Activated CD8-positive, alpha-beta memory T cell treated with anti-CD3 and anti-CD28 coated beads for 36 hours (primary cell): ENCODE measurements around the gene ADAMTS6. TPM values are rescaled to one million over a fixed set of nuclear protein-coding genes. Genes with fewer than 3 reads are reported as not detected.
"Not testable (repeated sequence)": the region's sequence is repeated elsewhere in the genome, so short reads cannot be mapped to it uniquely, and the experiment has no call there.

ENCODE experiments used
- CTCF ChIA-PET: fragments of 350-600 bp; sonication (Branson Sonifier 250); formaldehyde crosslinking; loops from one replicate; lab custom pipeline; 2021; ENCODE audit warnings: antibody characterized with exemption; lab: Charles Lee
- POLR2A ChIA-PET: fragments of 350-600 bp; sonication (Branson Sonifier 250); formaldehyde crosslinking; loops from one replicate; lab custom pipeline; 2021; ENCODE audit warnings: antibody characterized with exemption; lab: Charles Lee
- total RNA-seq, 2 experiments: library from RNA; stranded (reverse); gene quantifications; one replicate each; pipeline ENCODE4 v1.2.3, GENCODE V29; 2021

ADAMTS6 gene
- total RNA-seq, 2 experiments from 2014 or later, result 1.3 to 1.4 TPM

DNA sequence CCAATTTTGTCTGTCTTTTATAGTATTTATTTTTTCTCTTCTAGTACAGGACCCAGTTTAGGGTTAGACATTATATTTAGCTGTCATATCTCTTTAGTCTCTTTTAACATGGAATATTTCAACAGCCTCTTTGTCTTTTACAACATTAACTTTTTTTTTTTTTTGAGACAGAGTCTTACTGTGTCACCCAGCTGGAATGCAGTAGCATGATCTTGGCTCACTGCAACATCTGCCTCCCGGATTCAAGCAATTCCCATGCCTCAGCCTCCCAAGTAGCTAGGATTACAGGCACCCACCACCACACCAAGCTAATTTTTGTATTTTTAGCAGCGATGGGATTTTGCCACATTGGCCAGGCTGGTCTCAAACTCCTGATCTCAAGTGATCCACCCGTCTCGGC is 90.1 kb downstream of the ADAMTS6 start:
- POLR2A ChIA-PET, result no interaction called here

DNA sequence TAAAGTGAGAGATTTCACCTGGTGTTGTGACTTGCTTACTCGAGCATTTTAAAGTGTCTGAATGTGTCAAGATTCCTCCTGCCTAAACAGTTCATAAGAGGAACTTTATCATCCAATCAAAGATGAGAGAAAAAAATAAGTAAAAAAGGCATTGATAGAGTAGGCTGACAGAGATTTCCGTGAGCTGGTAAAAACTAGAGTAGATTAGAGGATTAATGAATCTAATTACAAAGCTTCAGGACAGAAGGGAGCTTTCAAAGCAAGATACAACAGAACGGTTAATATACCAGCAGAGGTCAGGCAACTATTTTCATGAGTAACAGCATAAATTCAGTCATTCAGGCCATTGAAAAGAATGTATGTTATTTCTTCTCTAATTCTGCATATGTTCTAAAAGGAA is 91.5 kb downstream of the ADAMTS6 start:
- CTCF ChIA-PET, result no interaction called here

More for the DNA sequence above, 90.1 kb downstream of the ADAMTS6 start:
- CTCF ChIA-PET, result no interaction called here

DNA sequence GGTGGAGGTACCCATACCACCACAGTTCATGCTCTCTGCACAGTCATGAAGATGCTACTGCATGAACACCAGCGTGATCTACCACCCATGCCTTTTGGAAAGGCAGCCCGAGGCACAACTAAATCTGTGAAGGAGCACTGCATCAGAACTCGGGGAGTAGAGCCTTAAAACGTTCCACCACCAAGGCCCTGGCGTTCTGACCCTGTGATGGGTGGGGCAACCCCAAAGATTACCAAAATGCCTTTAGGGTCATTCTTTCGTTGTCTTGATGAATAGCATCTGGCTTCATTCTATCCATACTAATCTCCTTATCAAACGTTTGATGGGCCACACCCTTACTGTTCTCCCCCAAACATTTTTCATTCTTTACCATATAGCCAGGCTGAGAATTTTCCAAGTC is 97.9 kb downstream of the ADAMTS6 start:
- ChIA-PET CTCF (no interaction called here), POLR2A (no interaction called here)

More for the DNA sequence above, 91.5 kb downstream of the ADAMTS6 start:
- POLR2A ChIA-PET, result no interaction called here

DNA sequence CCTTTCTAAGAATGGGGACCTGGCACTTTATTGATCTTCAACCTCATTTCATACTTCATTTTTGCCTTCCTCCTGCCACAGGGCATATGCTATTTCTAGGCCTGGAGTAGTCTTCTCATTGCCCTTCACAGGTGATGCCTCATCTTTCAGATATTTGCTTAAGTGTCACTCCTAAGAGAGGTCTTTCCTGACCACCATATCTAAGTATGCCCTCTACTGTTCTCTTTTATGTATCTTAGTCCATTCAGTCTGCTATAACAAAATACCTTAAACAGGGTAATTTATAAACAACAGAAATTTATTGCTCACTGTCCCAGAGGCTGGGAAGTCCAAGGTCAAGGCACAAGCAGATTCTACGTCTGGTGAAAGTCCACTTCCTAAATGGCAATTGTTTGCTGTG is 99.1 kb downstream of the ADAMTS6 start:
- ChIA-PET POLR2A (no interaction called here), CTCF (no interaction called here)

DNA sequence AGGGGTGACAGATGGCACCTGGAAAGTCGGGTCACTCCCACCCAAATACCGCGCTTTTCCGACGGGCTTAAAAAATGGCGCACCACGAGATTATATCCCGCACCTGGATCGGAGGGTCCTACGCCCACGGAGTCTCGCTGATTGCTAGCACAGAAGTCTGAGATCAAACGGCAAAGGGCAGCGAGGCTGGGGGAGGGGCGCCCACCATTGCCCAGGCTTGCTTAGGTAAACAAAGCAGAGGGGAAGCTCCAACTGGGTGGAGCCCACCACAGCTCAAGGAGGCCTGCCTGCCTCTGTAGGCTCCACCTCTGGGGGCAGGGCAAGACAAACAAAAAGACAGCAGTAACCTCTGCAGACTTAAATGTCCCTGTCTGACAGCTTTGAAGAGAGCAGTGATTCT is 111.2 kb downstream of the ADAMTS6 start:
- CTCF ChIA-PET, POLR2A ChIA-PET: not testable (repeated sequence)

DNA sequence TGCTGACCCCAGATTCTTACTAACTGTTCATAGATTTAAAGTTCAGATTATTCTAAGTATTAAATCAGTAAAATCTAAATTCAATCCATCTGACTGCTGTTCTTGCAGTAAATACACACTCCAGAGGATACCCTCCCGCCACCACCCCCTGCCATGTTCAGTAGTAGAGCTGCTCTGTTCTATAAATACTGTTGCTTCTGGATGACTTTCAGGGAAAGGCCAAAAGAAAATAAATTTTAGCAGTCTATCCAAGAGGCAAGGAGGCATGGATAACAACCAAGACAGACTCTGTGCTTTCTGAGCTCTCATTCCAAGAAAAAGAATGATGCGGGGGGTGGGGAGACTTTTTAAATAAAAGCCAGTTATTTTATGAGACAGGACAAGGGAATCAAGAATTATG is 115.1 kb downstream of the ADAMTS6 start:
- CTCF ChIA-PET, result interaction anchor here (0.5 kb wide), 1 partner anchor 17 kb away, joined by 4 read pairs; no protein-coding TSS in a partner anchor
- POLR2A ChIA-PET, result no interaction called here

DNA sequence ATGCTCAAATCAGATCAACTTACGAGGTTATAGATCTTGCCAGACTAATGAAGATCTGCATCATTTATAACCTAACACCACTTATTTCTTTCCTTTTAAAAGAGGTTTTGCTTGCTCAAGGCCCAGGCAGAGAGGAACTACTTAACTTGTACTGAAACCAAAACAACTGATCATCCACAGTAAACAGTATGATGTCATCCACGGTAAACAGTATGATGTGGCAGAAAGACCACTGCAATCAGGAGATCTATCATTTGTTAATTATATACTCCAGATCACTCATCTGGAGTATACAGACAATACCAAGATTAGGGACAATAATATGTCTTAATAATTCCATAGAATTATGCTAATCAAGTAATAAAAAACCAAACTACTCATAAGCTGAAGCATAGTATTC is 116.8 kb downstream of the ADAMTS6 start:
- POLR2A ChIA-PET, result no interaction called here
- CTCF ChIA-PET, result no interaction called here

DNA sequence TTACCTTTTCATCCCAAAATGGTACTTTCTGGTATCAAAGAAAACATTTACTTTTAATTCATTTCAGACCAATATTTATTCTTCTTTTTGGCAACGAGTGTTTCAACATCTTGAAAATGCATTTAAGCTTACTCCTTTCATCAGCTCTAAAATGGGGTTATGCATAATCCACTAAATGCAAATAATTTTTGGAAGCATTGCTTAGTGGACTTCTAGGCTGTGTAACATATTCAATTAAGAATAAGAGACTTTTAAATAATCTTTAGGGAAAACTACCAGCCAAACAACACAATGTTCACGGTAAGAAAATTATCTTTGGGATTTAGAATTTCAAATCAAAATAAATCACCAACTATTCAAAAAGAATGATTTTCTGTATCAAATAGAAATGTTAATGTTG is 118.2 kb downstream of the ADAMTS6 start:
- CTCF ChIA-PET, result no interaction called here
- POLR2A ChIA-PET, result no interaction called here

DNA sequence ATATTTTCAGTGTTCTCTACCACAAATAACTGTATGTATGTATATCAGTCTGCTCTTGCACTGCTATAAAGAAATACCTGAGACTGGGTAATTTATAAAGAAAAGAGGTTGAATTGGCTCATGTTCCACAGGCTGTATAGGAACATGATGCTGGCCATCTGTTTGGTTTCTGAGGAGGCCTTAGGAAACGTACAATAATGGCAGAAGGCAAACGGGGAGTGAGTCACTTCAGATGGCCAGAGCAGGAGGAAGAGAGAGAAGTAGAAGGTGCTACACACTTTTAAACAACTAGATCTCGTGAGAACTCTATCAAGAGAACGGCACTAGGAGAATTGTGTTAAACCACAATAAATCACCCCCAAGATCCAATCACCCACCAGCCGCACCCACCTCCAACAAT is 121.7 kb downstream of the ADAMTS6 start:
- ChIA-PET CTCF (no interaction called here), POLR2A (no interaction called here)

DNA sequence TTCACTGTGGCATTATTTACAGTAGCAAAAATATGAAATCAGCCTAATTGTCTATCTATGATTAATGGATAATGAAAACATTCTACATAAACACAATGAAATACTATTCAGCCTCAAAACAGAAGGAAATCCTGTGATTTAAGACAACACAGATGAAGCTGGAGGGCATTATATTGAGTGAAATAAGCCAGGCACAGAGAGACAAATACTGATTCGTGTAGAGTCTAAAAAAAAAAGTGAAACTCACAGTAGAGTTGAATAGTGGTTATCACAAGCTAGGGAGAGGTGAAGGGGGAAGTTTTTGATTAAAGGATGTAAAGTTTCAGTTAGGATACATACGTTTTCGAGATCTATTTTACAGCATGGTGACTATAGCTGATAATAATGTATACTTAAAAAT is 122.2 kb downstream of the ADAMTS6 start:
- ChIA-PET POLR2A (no interaction called here), CTCF (no interaction called here)

DNA sequence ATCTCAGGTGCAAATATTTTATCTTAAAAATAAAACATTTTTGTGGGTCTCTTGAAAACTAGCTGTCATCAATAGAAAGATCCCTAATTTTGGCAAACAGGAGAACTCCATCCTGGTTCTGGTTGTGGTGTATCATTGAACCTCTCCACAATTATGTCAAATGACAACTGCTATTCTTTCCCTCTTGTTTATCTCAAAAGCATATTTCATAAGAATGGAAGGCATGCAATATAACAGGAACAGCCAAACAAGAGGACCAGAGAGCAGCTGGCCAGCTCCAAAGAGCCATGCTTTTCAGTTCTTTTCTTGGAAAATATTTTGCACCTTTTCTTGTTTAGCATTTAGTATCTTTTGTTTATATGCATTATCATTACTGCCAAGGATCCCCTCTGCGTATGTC is 125.4 kb downstream of the ADAMTS6 start:
- CTCF ChIA-PET, result no interaction called here
- POLR2A ChIA-PET, result no interaction called here

DNA sequence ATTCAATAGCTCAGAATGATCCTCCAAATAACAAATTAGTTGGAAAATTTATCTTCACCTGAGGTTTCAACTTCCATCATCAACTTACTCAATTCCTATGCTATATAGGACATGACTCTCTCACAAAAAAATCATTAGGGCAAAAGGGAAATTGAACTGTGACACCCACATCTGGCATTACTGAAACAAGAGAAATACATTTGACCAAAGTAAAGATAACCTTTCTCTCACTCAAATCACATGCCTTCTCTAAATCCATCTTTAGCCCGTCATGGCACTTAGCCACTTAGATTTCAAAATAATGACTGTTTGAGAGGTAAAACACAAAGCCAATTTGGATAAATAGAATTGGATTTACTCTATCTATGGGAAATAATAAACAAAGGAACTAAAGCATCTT is 126.4 kb downstream of the ADAMTS6 start:
- ChIA-PET CTCF (no interaction called here), POLR2A (no interaction called here)

DNA sequence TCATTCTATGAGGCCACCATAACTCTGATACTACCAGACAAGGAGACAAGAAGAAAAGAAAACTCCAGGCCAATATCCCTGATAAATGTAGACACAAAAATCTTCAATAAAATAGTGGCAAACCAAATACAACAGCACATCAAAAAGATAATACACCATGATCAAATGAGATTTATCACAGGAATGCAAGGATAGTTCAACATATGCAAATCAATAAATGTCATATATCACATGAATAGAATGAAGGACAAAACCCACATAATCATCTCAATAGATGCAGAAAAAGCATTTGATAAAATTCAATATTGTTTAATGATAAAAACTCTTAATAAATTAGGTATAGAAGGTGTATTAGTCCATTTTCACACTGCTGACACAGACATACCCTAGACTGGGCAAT is 139.9 kb downstream of the ADAMTS6 start:
- CTCF ChIA-PET, result no interaction called here
- POLR2A ChIA-PET, result no interaction called here

DNA sequence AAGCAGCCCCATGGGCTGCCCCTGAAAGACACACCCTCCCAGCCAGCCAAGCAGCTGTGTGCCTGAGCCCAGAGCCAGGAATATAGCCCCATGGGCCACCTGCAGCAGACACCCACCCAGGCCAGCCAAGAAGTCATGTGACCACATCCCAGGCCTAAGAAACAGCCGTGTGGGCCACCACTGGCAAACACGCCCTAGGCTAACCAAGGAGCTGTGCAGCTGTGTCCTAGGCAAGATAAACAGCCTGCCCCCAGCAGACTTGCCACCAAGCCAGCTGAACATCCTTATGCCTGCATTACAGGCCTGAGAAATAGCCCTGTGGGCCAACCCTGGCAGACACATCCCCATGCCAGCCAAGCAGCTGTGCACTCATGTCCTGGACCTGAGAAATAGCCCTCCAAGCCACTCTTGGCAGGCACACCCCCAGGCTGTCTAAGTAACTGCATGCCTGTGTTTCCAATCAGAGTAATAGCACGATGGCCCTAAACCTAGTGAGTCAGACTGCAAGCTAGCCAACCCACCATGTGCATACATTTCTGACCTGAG is 143.0 kb downstream of the ADAMTS6 start:
- ChIA-PET CTCF (no interaction called here), POLR2A (no interaction called here)

DNA sequence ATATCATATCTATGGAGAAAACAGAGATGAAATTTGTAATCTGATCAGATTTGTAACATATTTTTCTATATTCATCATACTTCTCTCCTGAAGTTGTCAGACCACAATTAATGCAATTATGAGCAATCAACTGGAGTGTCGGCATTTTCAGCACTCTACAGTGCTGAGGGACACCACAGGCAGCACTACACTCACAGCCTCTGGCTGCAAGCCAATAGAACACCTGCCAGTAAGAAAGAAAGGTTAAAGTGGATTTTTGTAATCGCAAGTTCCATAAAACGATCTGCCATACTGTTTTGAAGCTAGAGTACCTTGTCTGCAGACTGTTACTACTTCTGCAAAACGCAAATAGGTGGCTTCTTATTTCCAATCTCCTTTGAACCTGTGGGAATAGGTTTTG is 147.6 kb downstream of the ADAMTS6 start:
- ChIA-PET POLR2A (no interaction called here), CTCF (no interaction called here)

DNA sequence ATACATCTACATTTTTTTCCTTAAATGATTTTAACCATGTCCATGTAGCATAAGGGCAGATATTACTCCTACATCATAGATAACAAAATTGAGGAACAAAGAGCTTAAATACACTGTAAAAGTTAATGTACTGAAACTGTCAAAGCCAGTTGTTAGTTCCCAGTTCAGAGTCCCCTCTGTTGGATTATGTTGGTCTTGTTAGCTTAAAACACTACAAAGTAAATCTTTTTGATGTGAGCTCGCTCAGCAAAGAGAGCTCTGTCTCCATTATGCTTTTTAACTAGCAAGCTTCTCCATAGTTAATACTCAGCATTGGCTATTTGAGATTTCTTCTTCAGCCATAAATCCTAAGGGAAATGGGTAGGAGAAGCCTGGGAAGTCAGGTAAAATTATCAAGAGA is 149.1 kb downstream of the ADAMTS6 start:
- ChIA-PET POLR2A (no interaction called here), CTCF (no interaction called here)

DNA sequence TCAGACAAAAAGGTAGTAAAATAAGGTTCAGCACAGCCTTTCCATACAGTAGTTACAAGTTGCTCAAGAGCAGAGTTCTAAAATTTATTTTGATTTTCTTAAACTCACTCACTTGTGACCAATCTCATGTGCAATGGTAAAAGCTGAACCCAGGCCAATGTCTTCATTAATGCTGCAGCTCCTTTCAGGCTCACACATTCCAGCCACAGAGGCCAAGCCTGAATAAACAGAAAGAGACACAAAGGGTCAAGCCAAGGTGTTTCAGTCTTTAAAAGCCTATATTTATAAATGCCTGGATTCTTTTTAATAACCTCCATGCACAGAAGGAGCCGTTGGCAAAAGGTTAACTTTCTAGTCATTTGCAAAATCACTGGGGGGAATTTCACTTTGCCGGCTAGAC is 152.5 kb downstream of the ADAMTS6 start:
- ChIA-PET CTCF (no interaction called here), POLR2A (no interaction called here)

DNA sequence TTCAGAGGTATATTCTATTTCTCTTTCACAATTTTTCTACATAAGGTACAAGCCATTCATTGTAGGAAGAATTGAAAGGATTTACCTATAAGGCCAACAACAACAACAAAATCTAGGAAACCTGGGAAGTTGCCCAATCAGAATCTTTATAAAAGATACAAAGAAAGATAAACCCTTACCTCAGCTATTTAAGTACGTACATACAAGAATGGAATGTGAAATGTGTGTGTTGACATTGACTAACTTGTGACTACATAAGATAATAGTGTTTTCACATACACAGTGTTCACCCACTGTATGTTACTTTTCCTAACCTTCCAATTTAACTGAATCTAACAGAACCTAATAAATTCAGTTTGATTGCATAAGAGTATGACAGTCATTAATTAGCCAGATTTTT is 154.1 kb downstream of the ADAMTS6 start:
- CTCF ChIA-PET, result no interaction called here
- POLR2A ChIA-PET, result no interaction called here

DNA sequence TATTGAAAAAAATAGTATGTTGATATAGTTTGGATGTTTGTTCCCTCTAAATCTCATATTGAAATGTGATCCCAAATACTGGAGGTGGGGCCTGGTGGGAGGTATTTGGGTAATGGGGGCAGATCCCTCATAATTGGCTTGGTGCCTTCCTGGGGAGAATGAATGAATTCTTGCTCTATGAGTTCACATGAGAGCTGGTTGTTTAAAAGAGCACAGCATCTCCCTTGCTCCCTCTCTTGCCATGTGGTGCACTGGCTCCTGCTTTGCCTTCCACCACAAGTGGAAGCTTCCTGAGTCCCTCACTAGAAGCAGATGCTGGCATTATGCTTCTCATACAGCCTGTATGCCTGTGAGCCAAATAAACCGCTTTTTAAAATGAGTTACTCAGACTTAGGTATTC is 154.8 kb downstream of the ADAMTS6 start:
- ChIA-PET CTCF (no interaction called here), POLR2A (no interaction called here)

DNA sequence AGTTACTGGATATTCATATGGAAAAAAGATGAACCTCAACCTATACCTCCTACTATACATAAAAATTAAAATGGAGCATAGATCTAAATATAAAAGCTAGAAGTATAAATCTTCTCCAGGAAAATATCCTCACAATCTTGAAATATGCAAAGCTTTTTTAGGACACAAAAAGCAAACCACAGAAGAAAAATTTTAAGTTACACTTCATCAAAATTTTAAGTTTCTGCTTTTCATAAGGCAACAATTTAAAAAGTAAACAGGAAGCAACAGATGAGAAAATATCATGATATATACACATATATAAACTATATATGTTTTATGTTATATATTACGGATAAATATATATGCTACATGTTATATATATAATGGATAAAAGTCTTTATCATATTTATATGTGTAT is 157.5 kb downstream of the ADAMTS6 start:
- ChIA-PET POLR2A (no interaction called here), CTCF (no interaction called here)

DNA sequence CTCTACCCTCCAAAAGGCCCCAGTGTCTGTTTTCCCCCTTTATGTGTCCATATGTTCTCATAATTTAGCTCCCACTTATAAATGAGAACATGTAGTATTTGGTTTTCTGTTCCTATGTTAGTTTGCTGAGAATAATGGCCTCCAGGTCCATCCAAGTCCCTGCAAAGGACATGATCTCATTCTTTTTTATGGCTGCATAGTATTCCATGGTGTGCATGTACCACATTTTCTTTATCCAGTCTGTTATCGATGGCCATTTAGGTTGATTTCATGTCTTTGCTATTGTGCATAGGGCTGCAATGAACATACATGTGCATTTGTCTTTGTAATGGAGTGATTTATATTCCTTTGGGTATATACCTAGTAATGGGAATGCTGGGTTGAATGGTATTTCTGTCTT is 161.0 kb downstream of the ADAMTS6 start:
- CTCF ChIA-PET, POLR2A ChIA-PET: not testable (repeated sequence)

DNA sequence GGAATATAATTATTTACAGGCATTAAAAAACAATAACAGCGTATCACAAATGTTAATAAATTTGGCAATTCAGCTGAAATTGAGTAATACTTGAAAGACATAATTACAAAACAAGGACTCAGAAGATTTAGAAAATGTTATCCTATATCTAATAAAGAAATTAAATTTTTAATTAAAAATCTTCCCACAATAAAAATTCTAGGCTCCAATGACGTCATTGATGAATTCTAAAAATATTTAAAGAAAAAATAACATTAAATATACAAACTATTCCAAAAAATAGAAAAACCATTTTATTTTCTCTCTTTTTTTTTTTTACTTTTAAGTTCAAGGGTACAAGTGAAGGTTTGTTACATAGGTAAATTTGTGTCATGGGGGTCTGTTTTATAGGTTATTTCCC is 161.5 kb downstream of the ADAMTS6 start:
- ChIA-PET CTCF (no interaction called here), POLR2A (no interaction called here)
